ENCODE data around the gene RNLS.

RNLS gene

GRCh38 chr10:88245974-88246511 is 337.1 kb downstream of the RNLS start:
- DNase-seq = no peak

GRCh38 chr10:88244781-88245625 is 338.1 kb downstream of the RNLS start:
- no peak for DNase-seq

GRCh38 chr10:88243836-88244730 is 339.0 kb downstream of the RNLS start:
- no peak for DNase-seq

GRCh38 chr10:88243202-88243744 is 339.8 kb downstream of the RNLS start:
- DNase-seq = no peak

- DNase-seq = no peak
These were observed 341.6 kb downstream of the RNLS start for GRCh38 chr10:88241501-88241900.

- no peak for DNase-seq
These were observed 343.9 kb downstream of the RNLS start for GRCh38 chr10:88239212-88239611.

- no peak for DNase-seq
These were observed 344.6 kb downstream of the RNLS start for GRCh38 chr10:88238615-88238914.

GRCh38 chr10:88237896-88238614 is 345.1 kb downstream of the RNLS start:
- no peak for DNase-seq

GRCh38 chr10:88236121-88236743 is 346.9 kb downstream of the RNLS start:
- DNase-seq = no peak

GRCh38 chr10:88234297-88234696 is 348.8 kb downstream of the RNLS start:
- no peak for DNase-seq

GRCh38 chr10:88233870-88234269 is 349.2 kb downstream of the RNLS start:
- no peak for DNase-seq

- no peak for DNase-seq
These were observed 350.1 kb downstream of the RNLS start for GRCh38 chr10:88232983-88233543.

GRCh38 chr10:88232029-88232895 is 350.9 kb downstream of the RNLS start:
- DNase-seq = no peak

GRCh38 chr10:88230251-88230650 is 352.9 kb downstream of the RNLS start:
- no peak for DNase-seq

GRCh38 chr10:88228130-88228529 is 355.0 kb downstream of the RNLS start:
- DNase-seq = no peak

GRCh38 chr10:88227342-88228018 is 355.6 kb downstream of the RNLS start:
- no peak for DNase-seq

GRCh38 chr10:88226891-88227290 is 356.2 kb downstream of the RNLS start:
- no peak for DNase-seq

- no peak for DNase-seq
These were observed 357.0 kb downstream of the RNLS start for GRCh38 chr10:88226071-88226659.
